COLO668 (cell line): Measurements from ENCODE around the gene CT45A8.
A peak's percentile ranks its signal among the peaks of the same experiment; 100 is the strongest.
"Not testable (repeated sequence)": the region's sequence is repeated elsewhere in the genome, so short reads cannot be mapped to it uniquely, and the experiment has no call there.

Experiments
- DNase-seq: peaks from one replicate; lab custom pipeline; 2025; ENCODE audit not compliant: unreplicated experiment; lab: John Stamatoyannopoulos, UW

The CT45A8 gene

GRCh38 chrX:135854438-135854837 is at the start of gene CT45A8:
TSS of gene CT45A8 (minus strand) at chrX:135854538. CDS start at chrX:135850783, 3,755 bp downstream.
- not testable (repeated sequence) for DNase-seq

- no peak for DNase-seq
These were observed 39.0 kb upstream of the CT45A8 start, which contains the start of the genes CT45A10 and SAGE1 for GRCh38 chrX:135893294-135893817. TSS of gene CT45A10 (minus strand) at chrX:135893444. CDS start at chrX:135885344, 8,100 bp downstream. TSS of gene SAGE1 (plus strand) at chrX:135893716. CDS start at chrX:135896243, 2,527 bp downstream.

GRCh38 chrX:135892781-135893180 is 38.4 kb upstream of the CT45A8 start:
- DNase-seq: no peak

GRCh38 chrX:135890087-135890585 is 35.8 kb upstream of the CT45A8 start:
- no peak for DNase-seq

DNA sequence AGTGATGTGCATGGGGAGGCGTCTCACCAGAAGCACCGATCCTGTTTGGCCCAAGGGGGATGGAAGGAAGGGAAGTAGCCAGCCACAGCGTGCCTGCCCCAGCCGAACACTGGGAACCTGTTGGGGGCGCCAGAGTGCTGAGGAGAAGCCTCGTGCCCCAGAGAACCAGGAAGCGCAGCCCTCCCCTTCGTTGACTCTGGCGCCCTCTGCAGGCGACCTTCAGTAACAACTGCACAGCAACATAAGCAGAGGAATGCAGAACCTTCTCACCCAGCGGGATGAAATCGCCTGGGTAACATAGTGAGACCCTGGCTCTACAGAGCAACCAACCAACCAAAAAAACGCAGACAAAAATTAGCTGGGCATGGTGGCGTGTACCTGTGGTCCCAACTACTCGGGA is 34.6 kb upstream of the CT45A8 start:
- peak; percentile 17 for DNase-seq

- DNase-seq: not testable (repeated sequence)
These were observed 33.9 kb upstream of the CT45A8 start for GRCh38 chrX:135888230-135888629.

DNA sequence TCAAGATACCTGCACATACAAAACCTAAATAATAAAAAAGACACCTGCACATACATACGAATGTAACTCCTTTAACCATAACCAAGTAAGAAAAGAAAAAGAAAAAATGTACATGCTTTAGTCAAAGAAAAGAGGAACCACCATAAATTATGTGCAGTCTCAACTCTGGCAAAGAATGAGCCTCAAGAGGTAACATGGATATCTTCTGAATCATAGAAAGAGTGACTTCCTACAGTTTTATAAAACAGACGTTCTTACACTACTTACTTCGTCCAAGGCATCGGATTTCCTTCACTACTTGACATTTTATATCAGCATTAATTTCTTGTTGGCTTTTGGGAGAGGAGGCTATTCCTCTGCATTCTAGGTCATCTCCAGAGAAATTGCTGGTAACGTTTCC is 28.4 kb upstream of the CT45A8 start:
- DNase-seq: not testable (repeated sequence)

- DNase-seq: not testable (repeated sequence)
These were observed 17.4 kb upstream of the CT45A8 start, which contains the start of gene CT45A9 for GRCh38 chrX:135871712-135872111. TSS of gene CT45A9 (minus strand) at chrX:135871812. CDS start at chrX:135868061, 3,751 bp downstream.

DNA sequence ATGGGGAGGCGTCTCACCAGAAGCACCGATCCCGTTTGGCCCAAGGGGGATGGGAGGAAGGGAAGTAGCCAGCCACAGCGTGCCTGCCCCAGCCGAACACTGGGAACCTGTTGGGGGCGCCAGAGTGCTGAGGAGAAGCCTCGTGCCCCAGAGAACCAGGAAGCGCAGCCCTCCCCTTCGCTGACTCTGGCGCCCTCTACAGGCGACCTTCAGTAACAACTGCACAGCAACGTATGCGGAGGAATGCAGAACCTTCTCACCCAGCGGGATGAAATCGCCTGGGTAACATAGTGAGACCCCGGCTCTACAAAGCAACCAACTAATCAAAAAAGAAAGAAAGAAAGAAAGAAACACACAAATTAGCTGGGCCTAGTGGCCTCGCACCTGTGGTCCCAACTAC is 17.2 kb downstream of the CT45A8 start, which contains the start of gene CT45A7:
Gene CT45A7, minus strand, starts transcription at position 101 of the 400 bp plus-strand sequence. CDS start 3,747 bp downstream, outside the sequence.
- not testable (repeated sequence) for DNase-seq

DNA sequence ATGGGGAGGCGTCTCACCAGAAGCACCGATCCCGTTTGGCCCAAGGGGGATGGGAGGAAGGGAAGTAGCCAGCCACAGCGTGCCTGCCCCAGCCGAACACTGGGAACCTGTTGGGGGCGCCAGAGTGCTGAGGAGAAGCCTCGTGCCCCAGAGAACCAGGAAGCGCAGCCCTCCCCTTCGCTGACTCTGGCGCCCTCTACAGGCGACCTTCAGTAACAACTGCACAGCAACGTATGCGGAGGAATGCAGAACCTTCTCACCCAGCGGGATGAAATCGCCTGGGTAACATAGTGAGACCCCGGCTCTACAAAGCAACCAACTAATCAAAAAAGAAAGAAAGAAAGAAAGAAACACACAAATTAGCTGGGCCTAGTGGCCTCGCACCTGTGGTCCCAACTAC is 34.4 kb downstream of the CT45A8 start, which contains the start of gene CT45A2:
Gene CT45A2, minus strand, starts transcription at position 101 of the 400 bp plus-strand sequence. CDS start 3,747 bp downstream, outside the sequence.
- DNase-seq: not testable (repeated sequence)

- not testable (repeated sequence) for DNase-seq
These were observed 51.7 kb downstream of the CT45A8 start, which contains the start of gene CT45A6 for GRCh38 chrX:135802687-135803086. TSS of gene CT45A6 (minus strand) at chrX:135802787. CDS start at chrX:135798993, 3,794 bp downstream.
